Stomach (tissue), 9 donors: ENCODE measurements around the gene ZNF423. TPM values are rescaled to one million over a fixed set of nuclear protein-coding genes. Genes with fewer than 3 reads are reported as not detected.
A peak's percentile ranks its signal among the peaks of the same experiment; 100 is the strongest.

Experiments
- DNase-seq, 2 donors: peaks; one replicate each; pipeline versions ENCODE4 v3.0.0 to v3.0.0-alpha.2; 2013 to 2019
- H3K27ac ChIP-seq, 5 donors: fragments of 200-600 bp in 4 of 5; sonication (generic) in 4 of 5; one replicate each; pipeline ENCODE4 v1.5.1; 2013 to 2019; ENCODE audit warnings: mild to moderate bottlenecking in 1 of 5, moderate library complexity in 1 of 5
- H3K27me3 ChIP-seq, 3 donors: fragments of 200-600 bp; sonication (generic); one replicate each; pipeline ENCODE4 v1.5.1; 2017 to 2019; ENCODE audit warnings: mixed run types in 1 of 3
- H3K36me3 ChIP-seq, 4 donors: fragments of 200-600 bp; sonication (generic); 1 replicate in 3 of 4; 2 replicates in 1 of 4; pipeline ENCODE4 v1.5.1; 2016 to 2019
- H3K4me1 ChIP-seq, 4 donors: fragments of 200-600 bp; sonication (generic); one replicate each; pipeline ENCODE4 v1.5.1; 2016 to 2019
- H3K4me3 ChIP-seq, 4 donors: fragments of 200-600 bp; sonication (generic) in 3 of 4; one replicate each; pipeline ENCODE4 v1.5.1; 2016 to 2019; ENCODE audit warnings: mild to moderate bottlenecking in 1 of 4
- H3K9me3 ChIP-seq, 4 donors: fragments of 200-600 bp; sonication (generic); one replicate each; pipeline ENCODE4 v1.5.1; 2016 to 2019
- EP300 ChIP-seq: sonication (generic); formaldehyde crosslinking; IDR thresholded peaks from one replicate; pipeline ENCODE4 v1.6.1; 2017; ENCODE audit warnings: antibody characterized with exemption
- POLR2A ChIP-seq, 4 donors: fragments of 450-650 bp; IDR thresholded peaks; one replicate each; pipeline ENCODE4 v1.6.1; 2016; ENCODE audit warnings: antibody characterized with exemption in 4 of 4, control low read depth in 2 of 4, mild to moderate bottlenecking in 1 of 4, moderate library complexity in 1 of 4
- POLR2AphosphoS5 ChIP-seq, 3 donors: sonication (generic); formaldehyde crosslinking; IDR thresholded peaks; one replicate each; pipeline ENCODE4 v1.6.1; 2016; ENCODE audit warnings: antibody characterized with exemption in 3 of 3
- WGBS, 5 donors: extraction: QIAGEN DNeasy Blood & Tissue Kit in 3 of 5; methylation state at CpG; one replicate each; pipeline versions ENCODE4 v1.1.5 to v1.1.7; 2013 to 2018; 5-methylcytosine and 5-hydroxymethylcytosine counted together
- intact Hi-C: fragments of 100-400 bp; cut with DNase I; formaldehyde crosslinking; loops from one replicate; pipeline ENCODE4 v1.15.1; 2023; ENCODE audit warnings: low total_unique reads
- polyA plus RNA-seq, 3 donors: library from polyadenylated mRNA; stranded (reverse); fragments of 200-250 nt; gene quantifications; one replicate each; pipeline ENCODE4 v1.2.3, GENCODE V29; 2013
- total RNA-seq, 5 donors: library from RNA; depleted of rRNA; stranded (reverse); fragments of >200 nt; gene quantifications; one replicate each; pipeline versions ENCODE4 v1.1.0 to v1.2.3, GENCODE V29; 2014 to 2016
- TF ChIP-seq, protein P1 (sequence below), 7 experiments: fragments of 450-650 bp in 4 of 7; fragments of 200-600 bp in 3 of 7; sonication (generic) in 3 of 7; IDR thresholded peaks; one replicate each; pipeline ENCODE4 v1.5.1; 2016 to 2019; ENCODE audit warnings: antibody characterized with exemption in 7 of 7, control low read depth in 2 of 7, mild to moderate bottlenecking in 1 of 7
- donor health status: healthy with polysubstance abuse.
- donor health status: Bipolar disorder and iron deficiency.
- donor health status: healthy.

Gene ZNF423
- total and polyA plus RNA-seq, 8 donors = 0.29 to 3.5 (median 1.0) TPM

DNA sequence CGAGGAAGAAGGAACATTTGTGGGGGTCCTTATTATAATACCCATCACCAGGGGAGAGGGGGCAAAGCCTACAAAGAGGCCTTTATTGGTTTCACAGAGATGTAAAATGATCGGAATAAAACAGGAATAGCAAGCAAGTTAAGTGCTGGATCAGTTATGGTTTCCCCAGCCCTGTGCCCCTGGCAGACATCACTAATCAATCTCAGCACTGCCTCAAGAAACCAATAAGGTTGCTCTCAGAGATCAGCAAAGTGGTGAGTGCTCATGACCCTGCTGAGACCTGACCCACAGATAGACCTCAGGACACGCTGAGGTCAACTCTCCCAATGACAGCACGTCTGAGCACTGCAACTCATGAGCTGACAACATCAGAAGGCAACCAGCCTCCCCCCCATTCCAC is 66.3 kb downstream of the ZNF423 start:
- H3K36me3 ChIP-seq = no peaks in the 10 kb centered on the region
- DNase-seq = no peak
- H3K27me3 ChIP-seq = no peaks in the 10 kb centered on the region
- intact Hi-C loops = no loop called here
- no peak overlapping the region for H3K4me3 ChIP-seq
- no peaks in the 10 kb centered on the region for H3K9me3 ChIP-seq
- TF ChIP-seq EP300 = no peak
- TF ChIP-seq POLR2A (IDR thresholded peaks at IDR 0.05) = no peak
- TF ChIP-seq, protein P1, sequence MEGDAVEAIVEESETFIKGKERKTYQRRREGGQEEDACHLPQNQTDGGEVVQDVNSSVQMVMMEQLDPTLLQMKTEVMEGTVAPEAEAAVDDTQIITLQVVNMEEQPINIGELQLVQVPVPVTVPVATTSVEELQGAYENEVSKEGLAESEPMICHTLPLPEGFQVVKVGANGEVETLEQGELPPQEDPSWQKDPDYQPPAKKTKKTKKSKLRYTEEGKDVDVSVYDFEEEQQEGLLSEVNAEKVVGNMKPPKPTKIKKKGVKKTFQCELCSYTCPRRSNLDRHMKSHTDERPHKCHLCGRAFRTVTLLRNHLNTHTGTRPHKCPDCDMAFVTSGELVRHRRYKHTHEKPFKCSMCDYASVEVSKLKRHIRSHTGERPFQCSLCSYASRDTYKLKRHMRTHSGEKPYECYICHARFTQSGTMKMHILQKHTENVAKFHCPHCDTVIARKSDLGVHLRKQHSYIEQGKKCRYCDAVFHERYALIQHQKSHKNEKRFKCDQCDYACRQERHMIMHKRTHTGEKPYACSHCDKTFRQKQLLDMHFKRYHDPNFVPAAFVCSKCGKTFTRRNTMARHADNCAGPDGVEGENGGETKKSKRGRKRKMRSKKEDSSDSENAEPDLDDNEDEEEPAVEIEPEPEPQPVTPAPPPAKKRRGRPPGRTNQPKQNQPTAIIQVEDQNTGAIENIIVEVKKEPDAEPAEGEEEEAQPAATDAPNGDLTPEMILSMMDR (IDR thresholded peaks at IDR 0.05) = no peak
- no peak for TF ChIP-seq POLR2AphosphoS5 (IDR thresholded peaks at IDR 0.05)
- 89 to 96% (median 92%) methylated on average over 4 of the region's 4 CpGs for WGBS, 5 donors
- peaks cover 0 to 10% (median 0%) of the 10 kb centered on the region in 4 donors for H3K4me1 ChIP-seq
- H3K27ac ChIP-seq = peak overlapping the region in 2 of 5 donors; percentile 43 to 60

DNA sequence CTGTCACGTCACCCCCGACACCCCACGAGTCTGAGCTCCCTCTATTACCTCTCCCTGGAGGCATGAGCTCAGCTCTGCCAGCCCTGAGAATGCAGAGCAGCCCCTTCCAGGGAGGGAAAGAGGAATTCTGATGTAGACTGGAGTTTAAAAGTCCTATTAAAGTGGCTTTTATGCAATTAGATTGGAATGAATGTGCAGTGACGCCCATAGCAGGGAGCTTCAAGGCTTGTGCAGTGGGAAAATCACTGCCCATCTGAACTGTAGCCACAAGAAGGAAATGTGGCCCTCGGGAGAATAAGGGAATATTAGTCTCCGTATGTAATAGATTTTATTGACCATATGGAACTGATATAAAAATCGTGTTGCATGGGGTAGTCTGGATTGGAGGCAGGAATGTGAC is 66.9 kb downstream of the ZNF423 start:
- Histone ChIP-seq H3K4me3 (no peak overlapping the region), H3K36me3 (no peaks in the 10 kb centered on the region), H3K9me3 (no peaks in the 10 kb centered on the region), H3K27me3 (no peaks in the 10 kb centered on the region), H3K27ac (peak overlapping the region in 4 of 5 donors; percentile 20 to 60 (median 36)), H3K4me1 (peaks cover 0 to 10% (median 0%) of the 10 kb centered on the region in 4 donors)
- whole genome bisulfite sequencing, 5 donors = 63 to 85% (median 76%) methylated on average over 7 of the region's 7 CpGs
- intact Hi-C loops = no loop called here
- DNase-seq = peak in 1 of 2 donors; percentile 51
- TF ChIP-seq EP300 (no peak), POLR2A (IDR thresholded peaks at IDR 0.05) (no peak), POLR2AphosphoS5 (IDR thresholded peaks at IDR 0.05) (no peak)
- TF ChIP-seq, protein P1 (IDR thresholded peaks at IDR 0.05) = no peak

DNA sequence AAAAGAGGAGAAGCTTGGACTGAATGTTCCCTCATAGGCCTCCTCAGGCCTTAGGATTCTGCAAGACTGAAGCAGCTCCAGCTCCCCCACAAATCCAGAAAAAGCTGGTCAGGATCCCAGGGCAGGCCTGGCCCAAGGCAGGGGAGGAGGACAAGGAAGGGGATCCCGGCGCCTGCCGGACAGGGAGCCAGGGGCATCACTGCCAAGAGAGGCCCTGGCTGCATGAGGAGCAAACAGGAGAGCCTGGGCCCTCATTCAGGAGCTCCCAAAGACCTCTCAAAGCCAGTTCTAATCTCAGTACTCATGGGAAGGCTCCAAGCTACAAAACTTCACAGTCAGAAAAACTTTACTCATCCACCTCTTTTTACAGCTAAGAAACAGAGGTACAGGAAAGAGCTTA is 67.3 kb downstream of the ZNF423 start:
- intact Hi-C loops = no loop called here
- peak overlapping the region in 4 of 5 donors; percentile 20 to 60 (median 36) for H3K27ac ChIP-seq
- H3K27me3 ChIP-seq = no peaks in the 10 kb centered on the region
- H3K4me3 ChIP-seq = no peak overlapping the region
- WGBS, 5 donors = 78 to 96% (median 85%) methylated on average over 3 of the region's 3 CpGs
- no peaks in the 10 kb centered on the region for H3K36me3 ChIP-seq
- H3K4me1 ChIP-seq = peaks cover 0 to 10% (median 0%) of the 10 kb centered on the region in 4 donors
- H3K9me3 ChIP-seq = no peaks in the 10 kb centered on the region
- TF ChIP-seq EP300 = no peak
- TF ChIP-seq, protein P1 (IDR thresholded peaks at IDR 0.05) = no peak
- no peak for TF ChIP-seq POLR2AphosphoS5 (IDR thresholded peaks at IDR 0.05)
- TF ChIP-seq POLR2A (IDR thresholded peaks at IDR 0.05) = no peak
- peak in 1 of 2 donors; percentile 60 for DNase-seq

DNA sequence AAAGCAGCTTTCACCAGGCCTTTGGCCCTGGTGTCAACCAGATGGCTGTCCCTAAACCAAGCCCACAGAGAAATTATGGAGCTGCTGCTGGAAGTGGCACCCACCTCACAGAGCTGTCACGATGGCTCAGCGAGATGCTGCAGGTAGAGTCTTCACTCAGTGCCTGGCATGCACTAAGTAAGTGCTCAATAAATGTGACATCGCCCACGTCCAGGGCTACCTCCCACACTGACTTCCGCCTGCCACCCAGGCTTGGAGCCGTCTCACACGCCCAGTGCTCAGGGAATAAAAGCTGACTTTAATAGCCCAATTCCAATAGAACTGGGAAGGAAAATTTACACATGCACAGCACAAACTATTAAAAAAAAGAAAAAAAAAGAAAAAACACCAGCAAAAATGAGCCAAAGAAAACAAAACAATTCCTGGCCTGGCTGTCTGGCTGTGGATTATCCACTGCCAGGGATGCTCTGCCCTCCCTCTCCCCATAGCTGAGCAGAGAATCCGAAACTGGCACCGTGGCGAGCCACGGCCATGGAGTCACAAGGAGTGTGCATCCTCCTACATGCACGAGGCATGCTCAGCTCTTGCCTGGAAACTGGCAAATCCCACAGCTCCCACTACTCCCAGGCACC is 68.9 kb downstream of the ZNF423 start:
- no peak for TF ChIP-seq EP300
- no peak for TF ChIP-seq POLR2A (IDR thresholded peaks at IDR 0.05)
- TF ChIP-seq, protein P1 (IDR thresholded peaks at IDR 0.05) = no peak
- no peak overlapping the region for H3K27ac ChIP-seq
- no peak for DNase-seq
- no peaks in the 10 kb centered on the region for H3K27me3 ChIP-seq
- H3K36me3 ChIP-seq = no peaks in the 10 kb centered on the region
- no peak overlapping the region for H3K4me3 ChIP-seq
- peaks cover 0 to 10% (median 0%) of the 10 kb centered on the region in 4 donors for H3K4me1 ChIP-seq
- 88 to 93% (median 90%) methylated on average over 12 of the region's 12 CpGs for WGBS, 5 donors
- no peaks in the 10 kb centered on the region for H3K9me3 ChIP-seq
- intact Hi-C loops = no loop called here
